Measurements from ENCODE around the gene RIGI.

The RIGI gene

GRCh38 chr9:32500768-32501167, 25.2 kb downstream of the RIGI start:
- H3K27ac ChIP-seq (ENCODE audit: low read length): no peak overlapping the region
- peaks cover 3 to 6% of the 10 kb centered on the region in 2 donors for H3K36me3 ChIP-seq (ENCODE audit: control insufficient read depth in 2 of 2, insufficient read depth in 2 of 2, low read length in 2 of 2)
- H3K9ac ChIP-seq (ENCODE audit: low read length in 2 of 2): no peak overlapping the region
- H3K9me3 ChIP-seq (ENCODE audit: control insufficient read depth in 2 of 2, low read length in 2 of 2): no peaks in the 10 kb centered on the region
- no peaks in the 10 kb centered on the region for H3K27me3 ChIP-seq (ENCODE audit: control insufficient read depth in 1 of 2, insufficient read depth in 2 of 2, low read length in 2 of 2)
- no peak overlapping the region for H3K4me3 ChIP-seq (ENCODE audit: low read length in 2 of 2)
- H3K4me1 ChIP-seq (ENCODE audit: control insufficient read depth, insufficient read depth, low read length): no peaks in the 10 kb centered on the region

GRCh38 chr9:32497921-32498320, 28.1 kb downstream of the RIGI start:
- no peaks in the 10 kb centered on the region for H3K27me3 ChIP-seq (ENCODE audit: control insufficient read depth in 1 of 2, insufficient read depth in 2 of 2, low read length in 2 of 2)
- H3K36me3 ChIP-seq (ENCODE audit: control insufficient read depth in 2 of 2, insufficient read depth in 2 of 2, low read length in 2 of 2): peaks cover 3 to 6% of the 10 kb centered on the region in 2 donors
- H3K4me3 ChIP-seq (ENCODE audit: low read length in 2 of 2): no peak overlapping the region
- no peak overlapping the region for H3K27ac ChIP-seq (ENCODE audit: low read length)
- no peaks in the 10 kb centered on the region for H3K9me3 ChIP-seq (ENCODE audit: control insufficient read depth in 2 of 2, low read length in 2 of 2)
- no peak overlapping the region for H3K9ac ChIP-seq (ENCODE audit: low read length in 2 of 2)
- no peaks in the 10 kb centered on the region for H3K4me1 ChIP-seq (ENCODE audit: control insufficient read depth, insufficient read depth, low read length)

- peaks cover 17 to 19% of the 10 kb centered on the region in 2 donors for H3K36me3 ChIP-seq (ENCODE audit: control insufficient read depth in 2 of 2, insufficient read depth in 2 of 2, low read length in 2 of 2)
- no peaks in the 10 kb centered on the region for H3K9me3 ChIP-seq (ENCODE audit: control insufficient read depth in 2 of 2, low read length in 2 of 2)
- H3K4me3 ChIP-seq (ENCODE audit: low read length in 2 of 2): no peak overlapping the region
- H3K27me3 ChIP-seq (ENCODE audit: control insufficient read depth in 1 of 2, insufficient read depth in 2 of 2, low read length in 2 of 2): no peaks in the 10 kb centered on the region
- H3K4me1 ChIP-seq (ENCODE audit: control insufficient read depth, insufficient read depth, low read length): no peaks in the 10 kb centered on the region
- no peak overlapping the region for H3K9ac ChIP-seq (ENCODE audit: low read length in 2 of 2)
- H3K27ac ChIP-seq (ENCODE audit: low read length): no peak overlapping the region
Observed at GRCh38 chr9:32490601-32491000, 35.4 kb downstream of the RIGI start.

GRCh38 chr9:32487981-32488380, 38.0 kb downstream of the RIGI start:
- Histone ChIP-seq H3K9ac (ENCODE audit: low read length in 2 of 2) (no peak overlapping the region), H3K36me3 (ENCODE audit: control insufficient read depth in 2 of 2, insufficient read depth in 2 of 2, low read length in 2 of 2) (peaks cover 34 to 36% of the 10 kb centered on the region in 2 donors), H3K4me1 (ENCODE audit: control insufficient read depth, insufficient read depth, low read length) (no peaks in the 10 kb centered on the region), H3K4me3 (ENCODE audit: low read length in 2 of 2) (no peak overlapping the region), H3K9me3 (ENCODE audit: control insufficient read depth in 2 of 2, low read length in 2 of 2) (no peaks in the 10 kb centered on the region), H3K27me3 (ENCODE audit: control insufficient read depth in 1 of 2, insufficient read depth in 2 of 2, low read length in 2 of 2) (no peaks in the 10 kb centered on the region), H3K27ac (ENCODE audit: low read length) (no peak overlapping the region)

GRCh38 chr9:32486839-32487562, 39.0 kb downstream of the RIGI start:
- no peaks in the 10 kb centered on the region for H3K4me1 ChIP-seq (ENCODE audit: control insufficient read depth, insufficient read depth, low read length)
- H3K36me3 ChIP-seq (ENCODE audit: control insufficient read depth in 2 of 2, insufficient read depth in 2 of 2, low read length in 2 of 2): peaks cover 35 to 39% of the 10 kb centered on the region in 2 donors
- H3K9me3 ChIP-seq (ENCODE audit: control insufficient read depth in 2 of 2, low read length in 2 of 2): no peaks in the 10 kb centered on the region
- H3K4me3 ChIP-seq (ENCODE audit: low read length in 2 of 2): no peak overlapping the region
- H3K27me3 ChIP-seq (ENCODE audit: control insufficient read depth in 1 of 2, insufficient read depth in 2 of 2, low read length in 2 of 2): no peaks in the 10 kb centered on the region
- no peak overlapping the region for H3K27ac ChIP-seq (ENCODE audit: low read length)
- no peak overlapping the region for H3K9ac ChIP-seq (ENCODE audit: low read length in 2 of 2)

- no peak overlapping the region for H3K9ac ChIP-seq (ENCODE audit: low read length in 2 of 2)
- H3K9me3 ChIP-seq (ENCODE audit: control insufficient read depth in 2 of 2, low read length in 2 of 2): no peaks in the 10 kb centered on the region
- H3K36me3 ChIP-seq (ENCODE audit: control insufficient read depth in 2 of 2, insufficient read depth in 2 of 2, low read length in 2 of 2): peaks cover 36 to 41% of the 10 kb centered on the region in 2 donors
- no peaks in the 10 kb centered on the region for H3K4me1 ChIP-seq (ENCODE audit: control insufficient read depth, insufficient read depth, low read length)
- no peak overlapping the region for H3K4me3 ChIP-seq (ENCODE audit: low read length in 2 of 2)
- H3K27ac ChIP-seq (ENCODE audit: low read length): no peak overlapping the region
- no peaks in the 10 kb centered on the region for H3K27me3 ChIP-seq (ENCODE audit: control insufficient read depth in 1 of 2, insufficient read depth in 2 of 2, low read length in 2 of 2)
Observed at GRCh38 chr9:32483343-32483742, 42.7 kb downstream of the RIGI start.

Data from stomach smooth muscle (tissue), 2 donors.